SJSA1 (cell line): ENCODE measurements around the gene UBE2Q2. TPM values are rescaled to one million over a fixed set of nuclear protein-coding genes. Genes with fewer than 3 reads are reported as not detected.
"Not testable (repeated sequence)": the region's sequence is repeated elsewhere in the genome, so short reads cannot be mapped to it uniquely, and the experiment has no call there.

Experiments used
- DNase-seq, 2 experiments: peaks; one replicate each; pipeline ENCODE4 v3.0.0-alpha.2; 2015 to 2020; ENCODE audit warnings: low spot score in 2 of 2, low read depth in 1 of 2
- H3K27ac ChIP-seq: fragments of 250-450 bp; sonication (Bioruptor Pico); 2 replicates; pipeline ENCODE4 v1.5.1; 2020; ENCODE audit warnings: mild to moderate bottlenecking, moderate library complexity
- H3K27me3 ChIP-seq: fragments of 250-450 bp; sonication (Bioruptor Pico); replicated peaks from 2 replicates; pipeline ENCODE4 v1.5.1; 2020; ENCODE audit warnings: mild to moderate bottlenecking, moderate library complexity
- H3K36me3 ChIP-seq: fragments of 250-450 bp; sonication (Bioruptor Pico); 2 replicates; pipeline ENCODE4 v1.5.1; 2020; ENCODE audit warnings: mild to moderate bottlenecking
- H3K4me1 ChIP-seq: fragments of 250-450 bp; sonication (Bioruptor Pico); replicated peaks from 2 replicates; pipeline ENCODE4 v1.6.1; 2021; ENCODE audit warnings: mild to moderate bottlenecking
- H3K4me3 ChIP-seq: fragments of 250-450 bp; sonication (Bioruptor Pico); 2 replicates; pipeline ENCODE4 v1.5.1; 2020; ENCODE audit warnings: mild to moderate bottlenecking
- H3K9me3 ChIP-seq: fragments of 250-450 bp; sonication (Bioruptor Pico); replicated peaks from 2 replicates; pipeline ENCODE4 v1.5.1; 2020; ENCODE audit warnings: mild to moderate bottlenecking
- total RNA-seq: library from RNA; depleted of rRNA; stranded (reverse); fragments of >200 nt; shearing (Covaris generic); gene quantifications from 2 replicates; pipeline ENCODE4 v1.2.3, GENCODE V29; 2014

Gene UBE2Q2
- total RNA-seq, 1 experiment from 2014 or later: 52.8 TPM

- H3K4me1 ChIP-seq: peaks cover 6% of the 10 kb centered on the region
- no peak for DNase-seq
- H3K27ac ChIP-seq: no peak overlapping the region
- H3K9me3 ChIP-seq: no peaks in the 10 kb centered on the region
- no peak overlapping the region for H3K4me3 ChIP-seq
- H3K27me3 ChIP-seq: no peaks in the 10 kb centered on the region
- H3K36me3 ChIP-seq: peaks cover 23% of the 10 kb centered on the region
Measured at GRCh38 chr15:75864213-75865059, 21.2 kb downstream of the UBE2Q2 start.

- H3K36me3 ChIP-seq: peaks cover 30% of the 10 kb centered on the region
- H3K27me3 ChIP-seq, H3K27ac ChIP-seq, DNase-seq, H3K4me3 ChIP-seq, H3K9me3 ChIP-seq, H3K4me1 ChIP-seq: not testable (repeated sequence)
Measured at GRCh38 chr15:75866045-75866444, 22.8 kb downstream of the UBE2Q2 start.

GRCh38 chr15:75866916-75867315, 23.7 kb downstream of the UBE2Q2 start:
- no peak overlapping the region for H3K4me3 ChIP-seq
- no peak overlapping the region for H3K27ac ChIP-seq
- peaks cover 4% of the 10 kb centered on the region; the same call in 1 of the 2 replicates for H3K4me1 ChIP-seq
- peaks cover 25% of the 10 kb centered on the region for H3K36me3 ChIP-seq
- no peak for DNase-seq
- H3K9me3 ChIP-seq: no peaks in the 10 kb centered on the region
- no peaks in the 10 kb centered on the region for H3K27me3 ChIP-seq

GRCh38 chr15:75867449-75867848, 24.2 kb downstream of the UBE2Q2 start:
- Histone ChIP-seq H3K27ac (no peak overlapping the region), H3K9me3 (no peaks in the 10 kb centered on the region), H3K27me3 (no peaks in the 10 kb centered on the region), H3K4me3 (no peak overlapping the region), H3K4me1 (peaks cover 4% of the 10 kb centered on the region; the same call in 1 of the 2 replicates), H3K36me3 (peaks cover 23% of the 10 kb centered on the region)
- DNase-seq: no peak

- no peak overlapping the region for H3K4me3 ChIP-seq
- H3K9me3 ChIP-seq: no peaks in the 10 kb centered on the region
- peaks cover 2% of the 10 kb centered on the region; the same call in 1 of the 2 replicates for H3K4me1 ChIP-seq
- H3K36me3 ChIP-seq: peaks cover 23% of the 10 kb centered on the region
- no peak for DNase-seq
- H3K27me3 ChIP-seq: no peaks in the 10 kb centered on the region
- no peak overlapping the region for H3K27ac ChIP-seq
Measured at GRCh38 chr15:75868019-75868418, 24.8 kb downstream of the UBE2Q2 start.

GRCh38 chr15:75869446-75869845, 26.2 kb downstream of the UBE2Q2 start:
- H3K27ac ChIP-seq: no peak overlapping the region
- no peak for DNase-seq
- H3K27me3 ChIP-seq: no peaks in the 10 kb centered on the region
- H3K4me3 ChIP-seq: no peak overlapping the region
- peaks cover 28% of the 10 kb centered on the region for H3K36me3 ChIP-seq
- H3K4me1 ChIP-seq: no peaks in the 10 kb centered on the region
- H3K9me3 ChIP-seq: no peaks in the 10 kb centered on the region

- H3K36me3 ChIP-seq: peaks cover 40% of the 10 kb centered on the region
- not testable (repeated sequence) for DNase-seq, H3K4me3 ChIP-seq, H3K4me1 ChIP-seq, H3K9me3 ChIP-seq, H3K27ac ChIP-seq, H3K27me3 ChIP-seq
Measured at GRCh38 chr15:75871589-75871988, 28.3 kb downstream of the UBE2Q2 start.

- DNase-seq: no peak
- no peaks in the 10 kb centered on the region for H3K4me1 ChIP-seq
- H3K4me3 ChIP-seq: no peak overlapping the region
- no peaks in the 10 kb centered on the region for H3K27me3 ChIP-seq
- H3K36me3 ChIP-seq: peaks cover 40% of the 10 kb centered on the region
- H3K9me3 ChIP-seq: no peaks in the 10 kb centered on the region
- no peak overlapping the region for H3K27ac ChIP-seq
Measured at GRCh38 chr15:75872403-75872990, 29.2 kb downstream of the UBE2Q2 start.

GRCh38 chr15:75884041-75884440, 40.8 kb downstream of the UBE2Q2 start:
- H3K4me3 ChIP-seq: no peak overlapping the region
- peaks cover 35% of the 10 kb centered on the region for H3K36me3 ChIP-seq
- H3K4me1 ChIP-seq: no peaks in the 10 kb centered on the region
- no peaks in the 10 kb centered on the region for H3K9me3 ChIP-seq
- DNase-seq: no peak
- no peak overlapping the region for H3K27ac ChIP-seq
- no peaks in the 10 kb centered on the region for H3K27me3 ChIP-seq

- Histone ChIP-seq H3K36me3 (peaks cover 18% of the 10 kb centered on the region), H3K4me3 (no peak overlapping the region), H3K27ac (no peak overlapping the region), H3K4me1 (peaks cover 9% of the 10 kb centered on the region), H3K27me3 (no peaks in the 10 kb centered on the region), H3K9me3 (no peaks in the 10 kb centered on the region)
- no peak for DNase-seq
Measured at GRCh38 chr15:75887178-75887577, 43.9 kb downstream of the UBE2Q2 start.

- Histone ChIP-seq H3K4me3 (no peak overlapping the region), H3K4me1 (peaks cover 9% of the 10 kb centered on the region), H3K27me3 (no peaks in the 10 kb centered on the region), H3K9me3 (no peaks in the 10 kb centered on the region), H3K27ac (peak overlapping the region; percentile 49), H3K36me3 (peaks cover 8% of the 10 kb centered on the region; the same call in 1 of the 2 replicates)
- DNase-seq: peak in 1 of 2 experiments; percentile 63
Measured at GRCh38 chr15:75891895-75892294, 48.6 kb downstream of the UBE2Q2 start.

GRCh38 chr15:75895731-75896130, 52.5 kb downstream of the UBE2Q2 start:
- no peak for DNase-seq
- H3K27me3 ChIP-seq: no peaks in the 10 kb centered on the region

GRCh38 chr15:75900577-75900976, 57.3 kb downstream of the UBE2Q2 start:
- Histone ChIP-seq H3K4me3 (no peak overlapping the region), H3K9me3 (no peaks in the 10 kb centered on the region)
- no peak for DNase-seq

More at GRCh38 chr15:75895731-75896130, 52.5 kb downstream of the UBE2Q2 start:
- Histone ChIP-seq H3K36me3 (peaks cover 21% of the 10 kb centered on the region), H3K4me1 (peaks cover 9% of the 10 kb centered on the region), H3K4me3 (no peak overlapping the region), H3K27ac (no peak overlapping the region), H3K9me3 (no peaks in the 10 kb centered on the region)

GRCh38 chr15:75902129-75902557, 58.9 kb downstream of the UBE2Q2 start:
- peaks cover 41% of the 10 kb centered on the region for H3K36me3 ChIP-seq
- H3K27ac ChIP-seq: no peak overlapping the region
- no peak overlapping the region for H3K4me3 ChIP-seq
- no peaks in the 10 kb centered on the region for H3K9me3 ChIP-seq
- H3K4me1 ChIP-seq: peaks cover 15% of the 10 kb centered on the region
- DNase-seq: no peak
- no peaks in the 10 kb centered on the region for H3K27me3 ChIP-seq

More at GRCh38 chr15:75900577-75900976, 57.3 kb downstream of the UBE2Q2 start:
- peaks cover 15% of the 10 kb centered on the region for H3K4me1 ChIP-seq
- H3K27ac ChIP-seq: no peak overlapping the region
- peaks cover 30% of the 10 kb centered on the region for H3K36me3 ChIP-seq
- H3K27me3 ChIP-seq: no peaks in the 10 kb centered on the region
